K562 (cell line): ENCODE measurements around the gene MCC. TPM values are rescaled to one million over a fixed set of nuclear protein-coding genes. Genes with fewer than 3 reads are reported as not detected.

Experiments used
- ATAC-seq: fragments of 200-7000 bp; cut with Tn5 transposase; 3 replicates; pipeline ENCODE4 v1.9.1; 2020; ENCODE audit warnings: moderate library complexity
- BruUV-seq: library from RNA; stranded (reverse); fragments of 400-500 nt; replicated peaks from 2 replicates; lab custom pipeline; 2021; lab: Mats Ljungman, UMichigan
- CTCF ChIA-PET: fragments of 300-600 bp; formaldehyde crosslinking; extraction: SDS; loops from one replicate; lab custom pipeline; 2021; ENCODE audit warnings: low intra/inter-chr PET ratio; lab: Yijun Ruan, JAX
- POLR2A ChIA-PET: fragments of 300-600, 350-650 bp; sonication (Branson Sonifier 250); formaldehyde crosslinking; extraction: SDS; loops from one replicate; lab custom pipeline; 2021; ENCODE audit warnings: antibody characterized with exemption, inconsistent platforms; lab: Yijun Ruan, JAX
- DNase-seq, 4 experiments: peaks; one replicate each; pipeline versions ENCODE4 v3.0.0 to v3.0.0-alpha.2; 2011 to 2018; ENCODE audit warnings: low spot score in 3 of 4, mixed read lengths in 3 of 4; ENCODE audit errors: extremely low read depth in 1 of 4
- FAIRE-seq: peaks from 2 replicates; lab custom pipeline; 2011; peaks lifted over from hg19 to GRCh38; lab: Jason Lieb, UNC
- H2AFZ ChIP-seq: 2 replicates; pipeline ENCODE4 v1.6.0; 2011; ENCODE audit warnings: low read depth, low read length, control low read depth, inconsistent platforms
- H3K27ac ChIP-seq: fragments of 200-600 bp; 3 replicates; pipeline ENCODE4 v1.8.0; 2011; ENCODE audit warnings: low read depth, mild to moderate bottlenecking, control low read depth, inconsistent platforms, low read length, moderate library complexity, mixed read lengths; ENCODE audit errors: extremely low read depth
- H3K27me3 ChIP-seq, 2 experiments: fragments of 300-600 bp in 1 of 2; 2 replicates in 1 of 2; 3 replicates in 1 of 2; pipeline versions ENCODE4 v1.6.0 to v1.8.0; 2011; ENCODE audit warnings: inconsistent platforms in 2 of 2, low read length in 2 of 2, mild to moderate bottlenecking in 1 of 2, mixed read lengths in 1 of 2, moderate library complexity in 1 of 2; ENCODE audit not compliant: control insufficient read depth in 2 of 2, insufficient read depth in 2 of 2
- H3K36me3 ChIP-seq: fragments of 300-600 bp; 3 replicates; pipeline ENCODE4 v1.8.0; 2011; ENCODE audit warnings: mild to moderate bottlenecking, low read length, inconsistent platforms; ENCODE audit not compliant: control insufficient read depth, insufficient read depth
- H3K4me1 ChIP-seq, 2 experiments: fragments of 200-600 bp in 1 of 2; replicated peaks in 1 of 2; 2 replicates in 1 of 2; 3 replicates in 1 of 2; pipeline versions ENCODE4 v1.5.1 to v1.8.0; 2011; ENCODE audit warnings: inconsistent platforms in 2 of 2, low read length in 2 of 2, mild to moderate bottlenecking in 1 of 2, mixed read lengths in 1 of 2, moderate library complexity in 1 of 2; ENCODE audit not compliant: control insufficient read depth in 2 of 2, insufficient read depth in 2 of 2
- H3K4me2 ChIP-seq: 2 replicates; pipeline ENCODE4 v1.6.1; 2011; ENCODE audit warnings: low read length, control low read depth, inconsistent platforms, mixed read lengths; ENCODE audit not compliant: insufficient read depth
- H3K4me3 ChIP-seq: fragments of 200-600 bp; sonication (generic), shearing (Covaris generic); 2 replicates; pipeline ENCODE4 v1.5.1; 2016; ENCODE audit warnings: control low read depth, inconsistent platforms
- H3K79me2 ChIP-seq: fragments of 200-600 bp; 3 replicates; pipeline ENCODE4 v1.8.0; 2011; ENCODE audit warnings: low read length, inconsistent platforms; ENCODE audit not compliant: control insufficient read depth, insufficient read depth
- H3K9ac ChIP-seq, 2 experiments: 2 replicates each; pipeline versions ENCODE4 v1.6.0 to v1.6.1; 2011; ENCODE audit warnings: low read depth in 2 of 2, low read length in 2 of 2, control low read depth in 1 of 2, inconsistent platforms in 1 of 2, mild to moderate bottlenecking in 1 of 2, mixed read lengths in 1 of 2; ENCODE audit not compliant: insufficient read depth in 1 of 2
- H3K9me1 ChIP-seq: one replicate; pipeline ENCODE4 v1.6.0; 2011; ENCODE audit warnings: inconsistent platforms, mild to moderate bottlenecking, low read length, moderate library complexity; ENCODE audit not compliant: control insufficient read depth, insufficient read depth
- H3K9me3 ChIP-seq: replicated peaks from 2 replicates; pipeline ENCODE4 v1.5.1; 2011; ENCODE audit warnings: low read depth, low read length, inconsistent platforms; ENCODE audit not compliant: control insufficient read depth, insufficient read depth
- H4K20me1 ChIP-seq: replicated peaks from 2 replicates; pipeline ENCODE4 v1.6.1; 2011; ENCODE audit warnings: low read length, inconsistent platforms, mixed read lengths; ENCODE audit not compliant: control insufficient read depth, insufficient read depth
- ARID1B ChIP-seq: fragments of 450-650 bp; IDR thresholded peaks from 2 replicates; pipeline ENCODE4 v1.6.1; 2016; ENCODE audit warnings: antibody characterized with exemption, mild to moderate bottlenecking, inconsistent platforms
- BACH1 ChIP-seq: fragments of 200-800 bp; sonication (Bioruptor generic); IDR thresholded peaks from 2 replicates; pipeline ENCODE4 v1.6.1; 2016; ENCODE audit warnings: missing genetic modification characterization, missing compliant biosample characterization
- BHLHE40 ChIP-seq: IDR thresholded peaks from 2 replicates; pipeline ENCODE4 v1.6.1; 2011; ENCODE audit warnings: low read length, improper control_type of control experiment
- C11orf30 ChIP-seq: fragments of 450-650 bp; IDR thresholded peaks from 2 replicates; pipeline ENCODE4 v1.6.1; 2016; ENCODE audit warnings: low read depth, mild to moderate bottlenecking
- E4F1 ChIP-seq: fragments of 250-450 bp; sonication (Bioruptor Pico); IDR thresholded peaks from 2 replicates; pipeline ENCODE4 v1.5.0; 2021; ENCODE audit warnings: mild to moderate bottlenecking, borderline replicate concordance
- EHMT2 ChIP-seq: fragments of 450-650 bp; IDR thresholded peaks from 2 replicates; pipeline ENCODE4 v1.6.1; 2018; ENCODE audit warnings: antibody characterized with exemption
- HNRNPK ChIP-seq: fragments of 200-400 bp; formaldehyde crosslinking; IDR thresholded peaks from one replicate; pipeline ENCODE4 v1.6.1; 2018; ENCODE audit warnings: mild to moderate bottlenecking, low read depth, low read length; ENCODE audit not compliant: poor library complexity, severe bottlenecking
- MAFF ChIP-seq: IDR thresholded peaks from 2 replicates; pipeline ENCODE4 v1.6.1; 2012; ENCODE audit warnings: low read length, improper control_type of control experiment
- MAFG ChIP-seq: fragments of 450-650 bp; conservative IDR thresholded peaks from 2 replicates; pipeline ENCODE4 v1.6.1; 2016; ENCODE audit warnings: missing genetic modification characterization, missing compliant biosample characterization
- MAFK ChIP-seq: IDR thresholded peaks from 2 replicates; pipeline ENCODE4 v1.6.1; 2011; ENCODE audit warnings: low read length, improper control_type of control experiment
- NFE2 ChIP-seq: IDR thresholded peaks from 2 replicates; pipeline ENCODE4 v1.6.1; 2014; ENCODE audit warnings: antibody characterized with exemption, low read depth
- NFE2L1 ChIP-seq: fragments of 450-650 bp; IDR thresholded peaks from 2 replicates; pipeline ENCODE4 v1.6.1; 2016; ENCODE audit warnings: missing genetic modification characterization, low read depth, mild to moderate bottlenecking, missing compliant biosample characterization, moderate library complexity, borderline replicate concordance
- ZNF316 ChIP-seq: fragments of 450-650 bp; IDR thresholded peaks from 2 replicates; pipeline ENCODE4 v1.6.1; 2016
- WGBS: fragments of 100-300 bp; shearing (Covaris generic); methylation state at CpG from one replicate; pipeline ENCODE4 v1.1.6; 2016; ENCODE audit warnings: low coverage, mixed read lengths; ENCODE audit not compliant: insufficient coverage; ENCODE audit errors: missing lambda C conversion rate; 5-methylcytosine and 5-hydroxymethylcytosine counted together
- in situ Hi-C: fragments of 300-500 bp; cut with MboI; formaldehyde crosslinking; loops from 4 replicates; pipeline ENCODE4 v1.15.0; 2018; ENCODE audit warnings: inconsistent platforms, mixed read lengths
- intact Hi-C: fragments of 100-400 bp; cut with micrococcal nuclease; formaldehyde crosslinking; loops from 2 replicates; pipeline ENCODE4 v1.14.2; 2022
- polyA plus RNA-seq, 8 experiments: library from polyadenylated mRNA; depleted of rRNA in 4 of 8; stranded (reverse) in 5 of 8; unstranded in 3 of 8; fragments of >200 nt; fragmentation: Nextera tagmentation in 2 of 8; fragmentation: Illumina TruSeq in 1 of 8; extraction: Ambion mirVana in 2 of 8; extraction: Trizol in 1 of 8; gene quantifications; 2 replicates each; pipeline versions ENCODE4 v1.2.1 to v1.2.3, GENCODE V29; 2011 to 2014; ENCODE audit warnings: inconsistent platforms in 1 of 8, missing spikeins in 1 of 8
- total RNA-seq, 7 experiments: library from RNA; depleted of rRNA in 6 of 7; stranded (reverse); fragments of >200 nt in 6 of 7; fragmentation: Illumina TruSeq in 2 of 7; extraction: Trizol in 2 of 7; gene quantifications; 2 replicates each; pipeline versions ENCODE4 v1.2.1 to v1.2.3, GENCODE V29; 2011 to 2021; ENCODE audit warnings: low replicate concordance in 1 of 7

Gene MCC
- total and polyA plus RNA-seq, 9 of the 15 experiments (the other 6 are each of a cell fraction or from before 2014, with no cell fraction given): 0.04 to 0.24 (median 0.06) TPM; not detected in 1

- FAIRE-seq (no peak), ATAC-seq (no peak), DNase-seq (no peak)
- H3K27ac ChIP-seq: no peak overlapping the region
- H3K9me1 ChIP-seq: no peaks in the 10 kb centered on the region
- no peaks in the 10 kb centered on the region for H3K9me3 ChIP-seq
- no peak overlapping the region for H2AFZ ChIP-seq
- H3K4me3 ChIP-seq: no peak overlapping the region
- H3K4me1 ChIP-seq: no peaks in the 10 kb centered on the region
- no TSS peak for BruUV-seq
- in situ Hi-C loops (no loop called here), intact Hi-C loops (no loop called here)
- peaks cover 40% of the 10 kb centered on the region; the same call in 1 of the 3 replicates for H3K36me3 ChIP-seq
- TF ChIP-seq C11orf30: peak; percentile 92
- TF ChIP-seq ARID1B: 0 out of 2 replicates have a peak, but pooled peaks have one; percentile 8
- TF ChIP-seq E4F1: no peak
- TF ChIP-seq MAFF: peak; percentile 91
- TF ChIP-seq NFE2: peak; percentile 72
- TF ChIP-seq NFE2L1 (tag): peak; percentile 86
- TF ChIP-seq EHMT2: no peak
- 0 out of 2 replicates have a peak, but pooled peaks have one; percentile 34 for TF ChIP-seq BACH1 (tag)
- TF ChIP-seq MAFG (tag): peak; percentile 93
- peak; percentile 95 for TF ChIP-seq ZNF316
- no peak for TF ChIP-seq BHLHE40
- no peak for TF ChIP-seq HNRNPK
- peak; percentile 87 for TF ChIP-seq MAFK
- peaks cover 9% of the 10 kb centered on the region; the same call in 2 of the 3 replicates for H3K79me2 ChIP-seq
- H3K4me2 ChIP-seq: no peak overlapping the region
- H4K20me1 ChIP-seq: no peaks in the 10 kb centered on the region
- CTCF ChIA-PET: no interaction called here
- WGBS: 86% methylated on average over 2 of the region's 2 CpGs
- POLR2A ChIA-PET: no interaction called here
- H3K9ac ChIP-seq: no peak overlapping the region
- no peaks in the 10 kb centered on the region for H3K27me3 ChIP-seq
Measured at GRCh38 chr5:113531481-113532159, 43.4 kb upstream of the MCC start.
